Endometrium (tissue), 2 donors: ENCODE results near the gene CCSER1.
"Not testable (repeated sequence)": the region's sequence is repeated elsewhere in the genome, so short reads cannot be mapped to it uniquely, and the experiment has no call there.

Source experiments
- FAIRE-seq: peaks from 2 replicates; lab custom pipeline; 2012; peaks lifted over from hg19 to GRCh38; lab: Jason Lieb, UNC
- donor health status: control.
- donor health status: control.

Gene CCSER1

GRCh38 chr4:91373546-91373945 is 1246.4 kb downstream of the CCSER1 start:
- FAIRE-seq = no peak

DNA sequence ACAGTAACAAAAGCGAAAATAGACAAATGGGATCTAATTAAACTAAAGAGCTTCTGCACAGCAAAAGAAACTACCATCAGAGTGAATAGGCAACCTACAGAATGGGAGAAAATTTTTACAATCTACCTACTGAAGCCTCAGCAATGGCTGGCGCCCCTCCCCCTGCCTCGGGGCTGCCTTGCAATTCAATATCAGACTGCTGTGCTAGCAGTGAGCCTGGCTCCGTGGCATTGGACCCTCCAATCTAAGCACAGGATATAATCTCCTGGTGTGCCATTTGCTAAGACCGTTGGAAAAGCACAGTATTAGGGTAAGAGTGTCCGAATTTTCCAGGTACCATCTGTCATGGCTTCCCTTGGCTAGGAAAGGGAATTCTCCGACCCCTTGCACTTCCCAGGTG is 1278.2 kb downstream of the CCSER1 start:
- FAIRE-seq = not testable (repeated sequence)

DNA sequence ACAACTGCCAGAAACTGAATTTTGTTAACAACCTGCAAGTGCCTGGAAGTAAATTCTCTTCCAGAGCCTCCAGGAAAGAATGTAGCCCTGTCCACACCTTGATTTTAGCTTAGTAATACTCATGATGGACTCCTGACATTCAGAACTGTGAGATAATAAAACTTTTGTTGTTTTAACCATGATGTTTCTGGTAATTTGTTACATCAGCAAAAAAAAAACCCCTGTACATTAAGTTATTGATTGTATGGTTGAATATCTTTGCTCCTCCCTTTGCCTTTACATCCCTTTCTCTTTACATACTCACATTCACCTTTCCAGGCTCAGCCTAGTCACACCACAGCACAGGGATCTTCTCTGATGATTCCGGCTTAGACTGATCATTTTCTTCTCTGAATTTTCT is 1294.8 kb downstream of the CCSER1 start:
- no peak for FAIRE-seq

GRCh38 chr4:91426725-91427124 is 1299.5 kb downstream of the CCSER1 start:
- no peak for FAIRE-seq

- no peak for FAIRE-seq
These were observed 1300.0 kb downstream of the CCSER1 start for GRCh38 chr4:91427171-91427570.

DNA sequence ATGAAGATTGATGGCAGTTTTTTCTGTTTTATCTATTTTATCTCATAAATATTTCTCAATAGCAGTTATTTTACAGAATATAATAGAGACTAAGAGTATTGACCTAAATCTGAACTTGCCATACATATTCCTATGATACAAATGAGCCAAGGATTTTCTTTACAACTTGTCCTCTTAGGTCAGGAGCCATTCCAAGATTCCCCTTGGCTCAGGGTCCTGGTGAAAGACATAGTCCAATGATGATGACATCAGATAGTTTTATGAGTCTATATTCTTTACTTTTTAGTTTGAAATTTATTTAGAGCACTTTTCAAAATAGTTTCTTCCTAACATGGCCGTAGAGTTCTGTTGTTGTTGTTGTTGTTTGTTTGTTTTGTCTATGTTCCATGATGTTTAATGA is 1307.4 kb downstream of the CCSER1 start:
- no peak for FAIRE-seq

DNA sequence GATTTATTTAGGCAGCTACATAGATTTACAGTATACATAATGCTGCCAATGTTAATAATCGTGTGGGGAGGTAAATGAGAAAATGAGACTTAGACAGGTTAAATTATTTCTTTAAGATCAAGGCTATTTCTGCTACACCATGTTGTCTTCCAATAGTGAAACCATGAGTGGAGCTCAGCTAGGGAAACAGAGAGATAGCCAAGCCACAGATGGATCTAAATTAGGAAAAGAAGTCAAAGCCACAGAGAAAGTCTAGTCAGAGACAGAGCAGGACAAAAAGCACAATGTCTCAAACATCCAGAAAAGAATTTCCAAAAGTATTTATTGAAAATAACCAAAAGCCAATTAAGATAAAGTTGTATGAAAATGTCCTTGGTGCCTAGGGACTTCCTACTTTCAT is 1309.4 kb downstream of the CCSER1 start:
- FAIRE-seq = no peak

DNA sequence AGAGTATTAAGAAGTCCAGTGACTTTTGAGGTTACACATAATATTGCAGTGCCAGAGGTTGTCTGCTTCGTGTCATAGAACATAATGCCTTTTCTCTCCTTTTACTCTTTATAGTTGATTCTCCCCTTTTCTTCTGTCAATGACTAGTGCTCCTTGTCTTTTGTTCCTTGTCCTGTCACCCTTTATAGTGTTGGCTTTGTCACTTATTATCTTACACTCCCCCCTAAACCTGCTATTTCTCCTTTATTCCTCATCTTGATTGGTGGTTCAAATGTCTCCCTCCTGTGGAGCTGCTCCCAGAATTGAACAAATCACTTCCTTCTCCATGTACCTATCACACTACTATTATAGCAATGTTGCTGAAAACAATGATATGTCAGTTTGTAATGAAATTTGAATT is 1320.0 kb downstream of the CCSER1 start:
- no peak for FAIRE-seq

GRCh38 chr4:91448668-91449330 is 1321.6 kb downstream of the CCSER1 start:
- no peak for FAIRE-seq

GRCh38 chr4:91454111-91454510 is 1326.9 kb downstream of the CCSER1 start:
- no peak for FAIRE-seq

DNA sequence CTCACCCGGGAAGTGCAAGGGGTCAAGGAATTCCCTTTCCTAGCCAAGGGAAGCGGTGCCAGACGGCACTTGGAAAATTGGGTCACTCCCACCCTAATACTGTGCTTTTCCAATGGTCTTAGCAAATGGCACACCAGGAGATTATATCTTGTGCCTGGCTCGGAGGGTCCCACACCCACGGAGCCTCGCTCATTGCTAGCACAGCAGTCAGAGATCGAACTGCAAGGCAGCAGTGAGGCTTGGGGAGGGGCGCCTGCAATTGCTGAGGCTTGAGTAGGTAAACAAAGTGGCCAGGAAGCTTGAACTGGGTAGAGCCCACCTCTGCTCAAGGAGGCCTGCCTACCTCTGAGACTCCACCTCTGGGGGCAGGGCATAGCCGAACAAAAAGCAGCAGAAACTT is 1335.4 kb downstream of the CCSER1 start:
- not testable (repeated sequence) for FAIRE-seq

GRCh38 chr4:91470671-91471070 is 1343.5 kb downstream of the CCSER1 start:
- FAIRE-seq = no peak

DNA sequence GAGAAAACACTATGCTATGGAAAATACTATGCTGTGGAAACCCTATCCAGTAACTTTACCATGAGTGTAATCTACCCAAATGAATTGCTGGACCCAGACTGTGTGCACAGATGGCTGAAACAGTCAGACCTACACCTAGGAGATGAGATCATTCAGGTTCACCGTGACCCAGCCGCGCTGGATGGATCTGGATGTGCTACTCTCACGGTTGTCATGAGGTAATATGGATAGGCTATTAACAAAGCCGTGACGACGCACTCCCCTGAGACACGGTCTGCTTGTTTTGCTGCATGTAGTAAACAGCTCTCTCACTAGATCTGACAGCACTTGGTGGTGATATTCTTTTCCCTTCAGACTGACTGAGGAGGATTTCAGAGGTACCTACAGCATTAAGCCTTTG is 1344.1 kb downstream of the CCSER1 start:
- FAIRE-seq = no peak

DNA sequence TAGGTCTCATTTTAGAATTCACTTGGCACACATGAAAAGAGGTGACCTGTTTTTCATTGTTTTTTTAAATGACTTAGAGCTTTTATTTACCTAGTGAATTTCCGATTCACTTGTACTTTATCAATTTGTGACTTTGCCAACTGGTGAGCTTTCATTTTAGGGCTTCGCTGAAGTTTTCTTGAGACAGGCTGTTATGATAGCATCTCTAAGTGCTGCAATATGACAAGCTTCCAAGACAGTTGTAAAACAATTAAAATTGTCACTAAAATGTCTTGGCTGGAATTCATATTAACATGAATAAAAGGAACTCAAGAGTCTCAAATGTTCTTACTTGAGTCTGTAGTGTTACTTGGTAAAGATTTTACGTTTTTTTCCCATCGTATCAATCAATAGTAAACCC is 1344.9 kb downstream of the CCSER1 start:
- FAIRE-seq = no peak

DNA sequence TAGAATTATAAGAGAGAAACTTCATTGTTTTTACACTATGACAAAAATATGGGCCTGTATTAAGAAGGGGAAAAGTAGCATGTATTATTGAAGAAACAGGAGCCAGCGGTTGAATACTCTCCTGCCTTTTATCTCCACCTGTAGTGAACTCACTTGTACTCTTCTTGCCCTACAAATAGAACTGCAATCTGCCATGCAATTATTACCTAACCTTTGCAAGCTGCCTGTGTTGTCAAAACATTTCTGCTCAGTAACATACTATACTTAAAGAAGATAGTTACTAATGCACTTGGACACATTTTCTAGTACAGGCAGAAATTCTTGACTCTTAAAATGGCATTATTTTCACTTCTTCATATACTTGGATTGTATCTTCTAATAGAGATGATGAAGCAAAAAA is 1358.2 kb downstream of the CCSER1 start:
- FAIRE-seq = no peak

DNA sequence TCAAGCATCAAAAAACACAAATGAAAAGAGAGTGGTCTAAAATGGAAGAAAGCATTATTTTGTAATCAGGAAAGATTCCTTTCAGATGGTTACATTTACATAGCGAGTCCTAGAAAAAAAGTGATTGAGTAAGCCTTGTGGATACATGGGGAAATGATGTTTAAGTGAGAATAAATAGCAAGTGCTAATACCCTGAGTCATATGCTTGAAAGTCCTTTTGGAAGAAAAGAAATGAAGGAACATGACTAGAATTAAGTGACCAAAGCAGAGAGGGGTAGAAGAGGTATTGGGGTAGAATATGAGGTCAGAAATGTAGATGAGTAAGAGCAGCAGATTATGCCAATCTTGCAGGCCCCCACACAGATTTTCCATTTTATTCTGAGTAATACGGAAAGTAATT is 1361.8 kb downstream of the CCSER1 start:
- FAIRE-seq = no peak

- FAIRE-seq = no peak
These were observed 1370.7 kb downstream of the CCSER1 start for GRCh38 chr4:91497892-91498291.

GRCh38 chr4:91502365-91502764 is 1375.2 kb downstream of the CCSER1 start:
- FAIRE-seq = no peak

DNA sequence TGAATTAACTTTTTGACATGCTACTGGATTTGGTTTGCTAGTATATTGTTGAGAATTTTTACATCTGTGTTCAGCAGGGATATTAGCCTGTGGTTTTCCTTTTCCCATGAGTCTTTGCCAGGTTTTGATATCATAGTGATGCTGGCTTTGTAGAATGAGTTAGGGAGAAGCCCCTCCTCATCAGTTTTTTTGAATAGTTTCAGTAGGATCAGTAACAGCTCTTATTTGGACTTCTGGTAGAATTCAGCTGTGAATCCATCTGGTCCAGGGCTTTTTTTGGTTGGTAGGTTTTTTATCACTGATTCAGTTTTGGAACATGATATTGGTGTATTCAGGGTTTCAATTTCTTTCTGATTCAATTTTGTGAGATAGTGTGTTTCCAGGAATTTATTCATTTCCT is 1386.1 kb downstream of the CCSER1 start:
- FAIRE-seq = no peak

DNA sequence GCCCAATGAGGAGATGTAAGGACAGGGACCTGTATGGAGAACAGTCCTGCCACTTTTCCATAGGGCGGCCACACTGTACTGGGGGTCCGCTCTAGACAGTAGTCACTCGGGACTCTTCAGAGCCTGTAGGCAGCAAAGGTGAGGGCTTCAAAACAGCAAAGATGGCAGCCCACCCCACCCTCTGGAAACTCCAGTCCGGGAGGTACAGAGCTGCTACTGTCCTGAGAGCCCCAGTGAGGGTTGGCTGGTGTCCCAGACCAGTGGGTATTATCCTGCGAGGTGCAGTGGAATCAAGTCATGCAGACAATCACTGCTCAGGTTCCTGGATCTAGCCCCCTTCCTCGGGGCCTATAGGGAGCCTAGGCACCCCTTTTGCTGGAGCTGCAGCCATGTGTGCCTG is 1392.0 kb downstream of the CCSER1 start:
- no peak for FAIRE-seq

GRCh38 chr4:91525621-91526020 is 1398.4 kb downstream of the CCSER1 start:
- no peak for FAIRE-seq

GRCh38 chr4:91527056-91527455 is 1399.9 kb downstream of the CCSER1 start:
- no peak for FAIRE-seq

DNA sequence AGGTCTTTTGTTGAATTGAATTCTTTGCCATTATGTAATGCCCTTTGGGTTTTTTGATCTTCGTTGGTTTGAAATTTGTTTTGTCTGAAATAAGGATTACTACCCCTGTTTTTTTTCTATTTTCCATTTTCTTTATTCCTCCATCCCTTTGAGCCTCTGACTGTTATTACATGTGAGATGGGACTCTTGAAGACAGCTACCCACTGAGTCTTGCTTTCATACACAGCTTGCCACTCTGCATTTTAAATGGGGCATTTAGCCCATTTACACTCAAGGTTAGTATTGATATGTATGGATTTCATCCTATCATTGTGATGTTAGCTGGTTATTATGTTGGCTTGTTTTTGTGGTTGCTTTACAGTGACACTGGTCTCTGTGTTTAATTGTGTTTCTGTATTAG is 1440.4 kb downstream of the CCSER1 start:
- no peak for FAIRE-seq

GRCh38 chr4:91577864-91578263 is 1450.7 kb downstream of the CCSER1 start:
- FAIRE-seq = no peak

GRCh38 chr4:91590260-91590659 is 1463.1 kb downstream of the CCSER1 start:
- no peak for FAIRE-seq
